GM12878 (cell line): Measurements from ENCODE around the gene ITGA2. TPM values are rescaled to one million over a fixed set of nuclear protein-coding genes. Genes with fewer than 3 reads are reported as not detected.

Experiments
- ATAC-seq: fragments of 200-7000 bp; cut with Tn5 transposase; 3 replicates; pipeline ENCODE4 v1.9.1; 2020; ENCODE audit warnings: mild to moderate bottlenecking, moderate library complexity
- BruUV-seq: library from RNA; stranded (reverse); fragments of 400-500 nt; replicated peaks from 2 replicates; lab custom pipeline; 2021; lab: Mats Ljungman, UMichigan
- CTCF ChIA-PET: fragments of 300-600 bp; sonication (Branson Sonifier 250); formaldehyde crosslinking; extraction: SDS; loops from one replicate; lab custom pipeline; 2021; ENCODE audit warnings: inconsistent platforms; lab: Yijun Ruan, JAX
- POLR2A ChIA-PET: fragments of 350-600 bp; formaldehyde crosslinking; extraction: SDS; loops from one replicate; lab custom pipeline; 2021; ENCODE audit warnings: inconsistent platforms; lab: Charles Lee
- RAD21 ChIA-PET: fragments of 300-600 bp; sonication (Branson Sonifier 250); formaldehyde crosslinking; loops from one replicate; lab custom pipeline; 2023; ENCODE audit warnings: antibody characterized with exemption; ENCODE audit not compliant: unreplicated experiment; lab: Charles Lee
- SMC1A ChIA-PET: fragments of 300-600 bp; sonication (Branson Sonifier 250); formaldehyde crosslinking; loops from one replicate; lab custom pipeline; 2023; ENCODE audit not compliant: unreplicated experiment, uncharacterized antibody; lab: Charles Lee
- DNase-seq: peaks from one replicate; pipeline ENCODE4 v3.0.0-alpha.2; 2011; ENCODE audit warnings: low read depth, low spot score
- FAIRE-seq: peaks from 3 replicates; lab custom pipeline; 2011; peaks lifted over from hg19 to GRCh38; lab: Jason Lieb, UNC
- H2AFZ ChIP-seq: 2 replicates; pipeline ENCODE4 v1.6.0; 2011; ENCODE audit warnings: low read depth, low read length, control low read depth; ENCODE audit not compliant: control insufficient read depth
- H3K27ac ChIP-seq: 2 replicates; pipeline ENCODE4 v1.5.1; 2011; ENCODE audit warnings: control low read depth; ENCODE audit not compliant: control insufficient read depth, insufficient read depth
- H3K27me3 ChIP-seq, 2 experiments: replicated peaks in 1 of 2; 2 replicates each; pipeline versions ENCODE4 v1.6.0 to v1.6.1; 2011; ENCODE audit warnings: low read length in 1 of 2; ENCODE audit not compliant: control insufficient read depth in 2 of 2, insufficient read depth in 2 of 2
- H3K36me3 ChIP-seq, 2 experiments: 2 replicates each; pipeline ENCODE4 v1.5.1; 2011; ENCODE audit warnings: low read length in 1 of 2; ENCODE audit not compliant: control insufficient read depth in 2 of 2, insufficient read depth in 2 of 2
- H3K4me1 ChIP-seq: 2 replicates; pipeline ENCODE4 v1.6.1; 2011; ENCODE audit warnings: mild to moderate bottlenecking, low read length, moderate library complexity, mixed read lengths; ENCODE audit not compliant: control insufficient read depth, insufficient read depth
- H3K4me2 ChIP-seq: 2 replicates; pipeline ENCODE4 v1.6.0; 2011; ENCODE audit warnings: control low read depth; ENCODE audit not compliant: control insufficient read depth, insufficient read depth
- H3K4me3 ChIP-seq: fragments of 200-600 bp; sonication (generic); 2 replicates; pipeline ENCODE4 v1.5.1; 2016
- H3K79me2 ChIP-seq: 2 replicates; pipeline ENCODE4 v1.6.0; 2011; ENCODE audit warnings: low read length; ENCODE audit not compliant: control insufficient read depth, insufficient read depth
- H3K9ac ChIP-seq: 2 replicates; pipeline ENCODE4 v1.8.0; 2011; ENCODE audit warnings: low read length, control low read depth, mixed read lengths; ENCODE audit not compliant: control insufficient read depth, insufficient read depth
- H3K9me3 ChIP-seq: replicated peaks from 3 replicates; pipeline ENCODE4 v1.5.1; 2011; ENCODE audit warnings: mild to moderate bottlenecking, low read length; ENCODE audit not compliant: control insufficient read depth, insufficient read depth
- H4K20me1 ChIP-seq: 2 replicates; pipeline ENCODE4 v1.6.0; 2011; ENCODE audit not compliant: control insufficient read depth, insufficient read depth
- ATF3 ChIP-seq: IDR thresholded peaks from 2 replicates; pipeline ENCODE4 v1.6.1; 2011; ENCODE audit warnings: low read depth, mild to moderate bottlenecking, low read length, moderate library complexity, borderline replicate concordance; ENCODE audit errors: extremely low read depth
- CEBPB ChIP-seq, 2 experiments: fragments of 150-350 bp in 1 of 2; IDR thresholded peaks; 2 replicates each; pipeline ENCODE4 v1.6.1; 2012 to 2014; ENCODE audit warnings: low read depth in 2 of 2, low read length in 2 of 2, borderline replicate concordance in 1 of 2, inconsistent platforms in 1 of 2
- DPF2 ChIP-seq: fragments of 450-650 bp; IDR thresholded peaks from 2 replicates; pipeline ENCODE4 v1.6.1; 2017; ENCODE audit warnings: mild to moderate bottlenecking
- HCFC1 ChIP-seq: fragments of 150-350 bp; IDR thresholded peaks from 2 replicates; pipeline ENCODE4 v1.6.1; 2014; ENCODE audit warnings: low read length
- MTA2 ChIP-seq: fragments of 450-650 bp; IDR thresholded peaks from 2 replicates; pipeline ENCODE4 v1.6.1; 2016; ENCODE audit warnings: low read depth, mild to moderate bottlenecking, moderate library complexity
- NR2C1 ChIP-seq: fragments of 450-650 bp; IDR thresholded peaks from 2 replicates; pipeline ENCODE4 v1.6.1; 2017; ENCODE audit warnings: antibody characterized with exemption, mild to moderate bottlenecking, moderate library complexity
- RAD51 ChIP-seq: fragments of 450-650 bp; IDR thresholded peaks from 2 replicates; pipeline ENCODE4 v1.6.1; 2016; ENCODE audit warnings: moderate library complexity, mild to moderate bottlenecking, inconsistent platforms
- SMARCA5 ChIP-seq: fragments of 450-650 bp; IDR thresholded peaks from 2 replicates; pipeline ENCODE4 v1.6.1; 2017; ENCODE audit warnings: mild to moderate bottlenecking
- STAT3 ChIP-seq: IDR thresholded peaks from 2 replicates; pipeline ENCODE4 v1.6.1; 2011; ENCODE audit warnings: low read depth, low read length, improper control_type of control experiment
- TBL1XR1 ChIP-seq: IDR thresholded peaks from 2 replicates; pipeline ENCODE4 v1.6.1; 2012; ENCODE audit warnings: low read depth, low read length, improper control_type of control experiment
- TCF3 ChIP-seq: IDR thresholded peaks from 2 replicates; pipeline ENCODE4 v1.6.1; 2012; ENCODE audit warnings: low read depth, mild to moderate bottlenecking, low read length, borderline replicate concordance; ENCODE audit not compliant: insufficient read depth
- USF2 ChIP-seq: IDR thresholded peaks from 2 replicates; pipeline ENCODE4 v1.6.1; 2011; ENCODE audit warnings: low read depth, low read length, improper control_type of control experiment, borderline replicate concordance
- WGBS: methylation state at CpG from one replicate; pipeline ENCODE4 v1.1.6; 2016; ENCODE audit warnings: low lambda C conversion rate; ENCODE audit not compliant: insufficient replicate concordance, insufficient coverage; ENCODE audit errors: missing lambda C conversion rate; 5-methylcytosine and 5-hydroxymethylcytosine counted together
- in situ Hi-C: fragments of 300-500 bp; cut with MboI; formaldehyde crosslinking; loops from 9 replicates; pipeline ENCODE4 v1.14.3; 2018; ENCODE audit warnings: mixed read lengths
- intact Hi-C: fragments of 100-400 bp; cut with micrococcal nuclease; formaldehyde crosslinking; loops from one replicate; pipeline ENCODE4 v1.14.2; 2022; ENCODE audit not compliant: unreplicated experiment
- polyA plus RNA-seq, 11 experiments: library from polyadenylated mRNA; depleted of rRNA in 4 of 11; unstranded in 6 of 11; stranded (reverse) in 5 of 11; fragments of >200 nt; fragmentation: Nextera tagmentation in 4 of 11; fragmentation: Illumina TruSeq in 1 of 11; extraction: Ambion mirVana in 4 of 11; extraction: Trizol in 1 of 11; gene quantifications; 1 replicate in 1 of 11; 2 replicates in 10 of 11; pipeline versions ENCODE4 v1.2.1 to v1.2.3, GENCODE V29; 2011 to 2016; ENCODE audit warnings: inconsistent platforms in 2 of 11, missing spikeins in 2 of 11, low read depth in 1 of 11
- total RNA-seq, 4 experiments: library from RNA; depleted of rRNA in 3 of 4; stranded (reverse); fragments of >200 nt in 3 of 4; fragmentation: Illumina TruSeq in 1 of 4; extraction: Trizol in 1 of 4; gene quantifications; 2 replicates each; pipeline versions ENCODE4 v1.2.1 to v1.2.3, GENCODE V29; 2013 to 2021
- TF ChIP-seq, protein P1 (sequence below): IDR thresholded peaks from 2 replicates; pipeline ENCODE4 v1.6.1; 2012; ENCODE audit warnings: low read depth, low read length, improper control_type of control experiment
- TF ChIP-seq, protein P2 (sequence below): fragments of 450-650 bp; IDR thresholded peaks from 2 replicates; pipeline ENCODE4 v1.6.1; 2018; ENCODE audit warnings: borderline replicate concordance, mild to moderate bottlenecking; ENCODE audit not compliant: partially characterized antibody

The ITGA2 gene
- total and polyA plus RNA-seq, 10 of the 15 experiments (the other 5 are each of a cell fraction or from before 2014, with no cell fraction given), result under 0.01 to 0.13 (median 0.03) TPM; not detected in 6

DNA sequence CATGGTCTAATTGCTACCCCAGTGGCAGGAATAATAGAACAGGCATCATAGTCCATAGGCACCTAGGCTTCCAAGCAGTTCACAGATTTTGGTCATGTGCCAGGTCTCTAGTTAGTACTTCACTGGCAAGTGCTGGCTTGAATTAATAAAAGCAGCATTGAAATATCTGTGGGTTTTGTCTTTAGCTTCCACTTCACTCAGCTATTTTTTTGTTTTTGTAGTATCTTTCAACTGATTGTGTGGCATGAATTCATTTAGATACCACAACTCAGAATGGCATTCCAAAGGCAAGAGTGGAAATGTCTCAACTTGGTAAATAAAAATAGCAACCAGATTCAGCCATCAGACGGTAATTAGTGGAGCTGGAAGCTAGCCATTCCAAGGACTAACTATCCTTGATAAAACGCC is 27.9 kb upstream of the ITGA2 start:
- no peaks in the 10 kb centered on the region for H3K9me3 ChIP-seq
- H3K9ac ChIP-seq, result no peak overlapping the region
- no TSS peak for BruUV-seq
- in situ Hi-C loops, result no loop called here
- WGBS, result 0% methylated on average over 2 of the region's 2 CpGs
- intact Hi-C loops, result no loop called here
- no peak overlapping the region for H3K4me2 ChIP-seq
- no peak for ATAC-seq
- no peaks in the 10 kb centered on the region for H3K27me3 ChIP-seq
- FAIRE-seq, result no peak
- no peaks in the 10 kb centered on the region for H4K20me1 ChIP-seq
- H3K27ac ChIP-seq, result no peak overlapping the region
- no peak overlapping the region for H2AFZ ChIP-seq
- ChIA-PET CTCF (interaction anchor here (1.3 kb wide), 1 partner anchor 29 kb away, joined by 3 read pairs; no protein-coding TSS in a partner anchor), RAD21 (interaction anchor here (1.1 kb wide), 1 partner anchor 13 kb away, joined by 3 read pairs; no protein-coding TSS in a partner anchor), POLR2A (no interaction called here), SMC1A (no interaction called here)
- no peaks in the 10 kb centered on the region for H3K36me3 ChIP-seq
- H3K79me2 ChIP-seq, result no peaks in the 10 kb centered on the region
- no peak overlapping the region for H3K4me3 ChIP-seq
- no peak for DNase-seq
- no peaks in the 10 kb centered on the region for H3K4me1 ChIP-seq
- TF ChIP-seq CEBPB (IDR thresholded peaks at IDR 0.05; ENCODE audit: borderline replicate concordance in 1 of 2, low read depth in 2 of 2, low read length in 2 of 2) (no peak), STAT3 (no peak)
- TF ChIP-seq, all 136 proteins: peak for 0

DNA sequence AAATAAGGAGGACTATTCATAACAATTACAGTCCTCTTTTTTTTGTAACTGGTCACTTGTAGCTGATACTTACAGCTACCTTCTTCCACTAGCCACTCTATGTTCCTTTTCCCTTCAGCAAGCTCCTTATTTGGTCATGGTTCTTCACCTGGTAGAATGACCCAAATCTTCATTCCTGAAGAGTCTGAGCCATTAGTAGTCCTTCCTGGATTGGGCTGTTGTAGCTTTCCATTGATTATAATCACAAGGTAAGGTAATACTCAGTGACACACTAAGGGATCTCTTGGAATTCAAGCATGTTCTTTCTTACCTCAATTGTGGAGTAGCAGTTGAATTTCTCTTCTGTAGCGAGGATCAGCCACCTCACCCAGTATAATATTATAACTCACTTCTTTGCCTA is 25.5 kb upstream of the ITGA2 start:
- H2AFZ ChIP-seq, result no peak overlapping the region
- ChIA-PET RAD21 (no interaction called here), SMC1A (interaction anchor here (1.5 kb wide), 1 partner anchor 14 kb away, joined by 4 read pairs; no protein-coding TSS in a partner anchor), POLR2A (no interaction called here), CTCF (interaction anchor here (1.0 to 1.5 kb wide), 2 partner anchors 15 to 206 kb away, joined by 3 to 5 read pairs; no protein-coding TSS in a partner anchor)
- no peak overlapping the region for H3K9ac ChIP-seq
- H3K9me3 ChIP-seq, result no peaks in the 10 kb centered on the region
- no peaks in the 10 kb centered on the region for H4K20me1 ChIP-seq
- no TSS peak for BruUV-seq
- H3K4me1 ChIP-seq, result no peaks in the 10 kb centered on the region
- H3K36me3 ChIP-seq, result no peaks in the 10 kb centered on the region
- intact Hi-C loops (no loop called here), in situ Hi-C loops (no loop called here)
- no peak for FAIRE-seq
- H3K27ac ChIP-seq, result no peak overlapping the region
- 0% methylated on average over 1 of the region's 1 CpG for WGBS
- no peak for DNase-seq
- no peak overlapping the region for H3K4me2 ChIP-seq
- no peak overlapping the region for H3K4me3 ChIP-seq
- no peak for ATAC-seq
- H3K79me2 ChIP-seq, result no peaks in the 10 kb centered on the region
- H3K27me3 ChIP-seq, result no peaks in the 10 kb centered on the region
- no peak for TF ChIP-seq ATF3
- TF ChIP-seq, protein P1, sequence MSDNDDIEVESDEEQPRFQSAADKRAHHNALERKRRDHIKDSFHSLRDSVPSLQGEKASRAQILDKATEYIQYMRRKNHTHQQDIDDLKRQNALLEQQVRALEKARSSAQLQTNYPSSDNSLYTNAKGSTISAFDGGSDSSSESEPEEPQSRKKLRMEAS, result no peak
- no peak for TF ChIP-seq SMARCA5
- TF ChIP-seq NR2C1, result no peak
- TF ChIP-seq MTA2, result no peak
- TF ChIP-seq DPF2, result no peak
- TF ChIP-seq HCFC1, result no peak
- TF ChIP-seq RAD51, result no peak
- no peak for TF ChIP-seq USF2
- TF ChIP-seq TBL1XR1, result no peak
- no peak for TF ChIP-seq TCF3
- TF ChIP-seq, protein P2, sequence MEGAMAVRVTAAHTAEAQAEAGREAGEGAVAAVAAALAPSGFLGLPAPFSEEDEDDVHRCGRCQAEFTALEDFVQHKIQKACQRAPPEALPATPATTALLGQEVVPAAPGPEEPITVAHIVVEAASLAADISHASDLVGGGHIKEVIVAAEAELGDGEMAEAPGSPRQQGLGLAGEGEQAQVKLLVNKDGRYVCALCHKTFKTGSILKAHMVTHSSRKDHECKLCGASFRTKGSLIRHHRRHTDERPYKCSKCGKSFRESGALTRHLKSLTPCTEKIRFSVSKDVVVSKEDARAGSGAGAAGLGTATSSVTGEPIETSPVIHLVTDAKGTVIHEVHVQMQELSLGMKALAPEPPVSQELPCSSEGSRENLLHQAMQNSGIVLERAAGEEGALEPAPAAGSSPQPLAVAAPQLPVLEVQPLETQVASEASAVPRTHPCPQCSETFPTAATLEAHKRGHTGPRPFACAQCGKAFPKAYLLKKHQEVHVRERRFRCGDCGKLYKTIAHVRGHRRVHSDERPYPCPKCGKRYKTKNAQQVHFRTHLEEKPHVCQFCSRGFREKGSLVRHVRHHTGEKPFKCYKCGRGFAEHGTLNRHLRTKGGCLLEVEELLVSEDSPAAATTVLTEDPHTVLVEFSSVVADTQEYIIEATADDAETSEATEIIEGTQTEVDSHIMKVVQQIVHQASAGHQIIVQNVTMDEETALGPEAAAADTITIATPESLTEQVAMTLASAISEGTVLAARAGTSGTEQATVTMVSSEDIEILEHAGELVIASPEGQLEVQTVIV, result no peak
